Panc1 (cell line): ENCODE measurements around the gene ZNF521. TPM values are rescaled to one million over a fixed set of nuclear protein-coding genes. Genes with fewer than 3 reads are reported as not detected.

Source experiments
- ATAC-seq: fragments of 200-7000 bp; cut with Tn5 transposase; 2 replicates; pipeline ENCODE4 v1.9.1; 2020; ENCODE audit warnings: mild to moderate bottlenecking, moderate library complexity
- BruUV-seq: library from RNA; stranded (reverse); fragments of 400-500 nt; replicated peaks from 2 replicates; lab custom pipeline; 2021; lab: Mats Ljungman, UMichigan
- CTCF ChIA-PET: fragments of 300-600 bp; sonication (Branson Sonifier 250); formaldehyde crosslinking; loops from one replicate; lab custom pipeline; 2022; ENCODE audit warnings: antibody characterized with exemption; lab: Charles Lee
- POLR2A ChIA-PET: fragments of 300-600 bp; sonication (Branson Sonifier 250); formaldehyde crosslinking; loops from one replicate; lab custom pipeline; 2022; ENCODE audit warnings: antibody characterized with exemption; lab: Charles Lee
- DNase-seq: peaks from one replicate; pipeline ENCODE4 v3.0.0-alpha.2; 2010; ENCODE audit warnings: low read depth, low spot score
- H3K27ac ChIP-seq: 2 replicates; pipeline ENCODE4 v1.5.1; 2011; ENCODE audit warnings: mild to moderate bottlenecking, low read length, inconsistent platforms
- H3K27me3 ChIP-seq: fragments of 200-500 bp; sonication (Bioruptor generic); 2 replicates; pipeline ENCODE4 v1.6.0; 2014; ENCODE audit warnings: low read length, inconsistent platforms; ENCODE audit not compliant: control insufficient read depth, insufficient read depth
- H3K36me3 ChIP-seq: fragments of 200-500 bp; sonication (Bioruptor generic); 2 replicates; pipeline ENCODE4 v1.5.1; 2014; ENCODE audit warnings: inconsistent platforms, mild to moderate bottlenecking, low read length, moderate library complexity; ENCODE audit not compliant: control insufficient read depth, insufficient read depth
- H3K4me1 ChIP-seq: 2 replicates; pipeline ENCODE4 v1.5.1; 2011; ENCODE audit warnings: inconsistent platforms, mild to moderate bottlenecking, low read length, moderate library complexity; ENCODE audit not compliant: control insufficient read depth, insufficient read depth
- H3K4me3 ChIP-seq, 2 experiments: 2 replicates each; pipeline ENCODE4 v1.5.1; 2011 to 2012; ENCODE audit warnings: low read depth in 2 of 2, low read length in 2 of 2, mild to moderate bottlenecking in 2 of 2, inconsistent platforms in 1 of 2, moderate library complexity in 1 of 2
- H3K9me3 ChIP-seq: fragments of 200-500 bp; sonication (Bioruptor generic); 2 replicates; pipeline ENCODE4 v1.5.1; 2014; ENCODE audit warnings: low read depth, mild to moderate bottlenecking, inconsistent platforms, low read length, moderate library complexity; ENCODE audit not compliant: control insufficient read depth, insufficient read depth
- POLR2AphosphoS5 ChIP-seq: IDR thresholded peaks from 2 replicates; pipeline ENCODE4 v1.6.1; 2012; ENCODE audit warnings: mild to moderate bottlenecking, low read depth, low read length, moderate library complexity
- SIN3A ChIP-seq: IDR thresholded peaks from 2 replicates; pipeline ENCODE4 v1.6.1; 2012; ENCODE audit warnings: low read depth, mild to moderate bottlenecking, low read length, moderate library complexity, borderline replicate concordance; ENCODE audit not compliant: insufficient read depth
- TCF7L2 ChIP-seq: IDR thresholded peaks from 2 replicates; pipeline ENCODE4 v1.6.1; 2011; ENCODE audit warnings: mild to moderate bottlenecking, low read depth, low read length, inconsistent platforms
- in situ Hi-C: cut with HindIII; loops from 2 replicates; pipeline ENCODE4 v1.10.0; 2016; ENCODE audit warnings: low sequenced_read_pairs, low pct_unique_long_range_greater_than_20kb
- intact Hi-C: fragments of 100-400 bp; cut with micrococcal nuclease; formaldehyde crosslinking; loops from one replicate; pipeline ENCODE4 v1.10.0; 2022; ENCODE audit not compliant: unreplicated experiment
- total RNA-seq: library from RNA; stranded (reverse); gene quantifications from one replicate; pipeline ENCODE4 v1.2.1, GENCODE V29; 2021; ENCODE audit not compliant: unreplicated experiment
- TF ChIP-seq, protein P1 (sequence below): fragments of 450-650 bp; IDR thresholded peaks from 2 replicates; pipeline ENCODE4 v1.5.1; 2017; ENCODE audit warnings: mild to moderate bottlenecking
- TF ChIP-seq, protein P2 (sequence below), 2 experiments: IDR thresholded peaks; 2 replicates each; pipeline ENCODE4 v1.6.1; 2011 to 2012; ENCODE audit warnings: low read depth in 2 of 2, control low read depth in 1 of 2, low read length in 1 of 2, mild to moderate bottlenecking in 1 of 2, moderate library complexity in 1 of 2; ENCODE audit not compliant: insufficient read depth in 1 of 2

The ZNF521 gene
- total RNA-seq, 1 experiment from 2014 or later = 0.15 TPM

DNA sequence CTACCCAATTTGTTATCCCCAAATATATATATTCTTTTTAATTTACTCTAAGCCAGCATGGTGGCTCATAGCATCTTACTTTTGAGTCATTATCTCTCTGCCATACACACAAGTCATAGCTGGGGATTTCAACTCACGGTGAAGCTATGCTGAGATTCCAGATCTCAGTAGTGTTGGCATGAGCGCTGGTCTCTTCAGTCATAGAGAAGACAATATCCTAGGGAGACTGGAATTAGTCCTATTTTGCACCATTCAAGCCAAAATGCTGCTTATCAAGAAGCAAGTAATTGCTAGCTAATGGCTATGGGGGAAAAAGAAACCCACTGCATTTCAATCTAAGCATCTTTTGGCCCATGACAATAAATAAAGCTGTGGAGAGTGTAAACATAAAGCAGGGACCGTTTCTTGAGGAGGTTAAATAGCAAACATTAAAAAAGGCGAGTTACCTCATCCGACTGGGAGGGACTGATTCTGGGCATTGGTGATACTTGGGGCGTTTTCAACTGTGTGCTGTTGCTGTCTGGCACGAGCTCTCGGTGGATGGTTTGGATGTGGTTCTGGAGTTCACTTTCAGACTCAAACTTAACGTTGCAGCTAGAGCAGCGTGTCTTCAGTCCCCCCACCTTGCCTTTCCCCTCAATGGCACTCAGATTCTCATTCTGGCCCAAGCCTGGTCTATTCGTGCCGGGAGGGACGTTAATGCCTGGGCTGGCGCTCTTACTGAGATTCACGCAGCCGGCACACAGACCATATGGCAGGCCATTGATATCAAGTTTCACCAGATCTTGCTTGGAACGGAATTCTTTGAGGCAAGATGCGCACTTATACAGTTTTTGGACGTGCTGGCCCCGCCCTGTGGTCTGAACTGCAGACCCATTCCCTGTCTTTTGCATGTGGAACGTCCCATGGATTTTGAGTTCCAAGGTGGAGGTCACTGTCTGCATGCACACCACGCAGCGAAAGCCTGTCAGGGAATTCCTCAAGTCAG, 127.8 kb downstream of the ZNF521 start:
- in situ Hi-C loops = no loop called here
- H3K4me1 ChIP-seq = no peaks in the 10 kb centered on the region
- ATAC-seq (no peak), DNase-seq (no peak)
- ChIA-PET CTCF (no interaction called here), POLR2A (no interaction called here)
- TF ChIP-seq TCF7L2 (no peak), POLR2AphosphoS5 (no peak), SIN3A (no peak)
- TF ChIP-seq, protein P1, sequence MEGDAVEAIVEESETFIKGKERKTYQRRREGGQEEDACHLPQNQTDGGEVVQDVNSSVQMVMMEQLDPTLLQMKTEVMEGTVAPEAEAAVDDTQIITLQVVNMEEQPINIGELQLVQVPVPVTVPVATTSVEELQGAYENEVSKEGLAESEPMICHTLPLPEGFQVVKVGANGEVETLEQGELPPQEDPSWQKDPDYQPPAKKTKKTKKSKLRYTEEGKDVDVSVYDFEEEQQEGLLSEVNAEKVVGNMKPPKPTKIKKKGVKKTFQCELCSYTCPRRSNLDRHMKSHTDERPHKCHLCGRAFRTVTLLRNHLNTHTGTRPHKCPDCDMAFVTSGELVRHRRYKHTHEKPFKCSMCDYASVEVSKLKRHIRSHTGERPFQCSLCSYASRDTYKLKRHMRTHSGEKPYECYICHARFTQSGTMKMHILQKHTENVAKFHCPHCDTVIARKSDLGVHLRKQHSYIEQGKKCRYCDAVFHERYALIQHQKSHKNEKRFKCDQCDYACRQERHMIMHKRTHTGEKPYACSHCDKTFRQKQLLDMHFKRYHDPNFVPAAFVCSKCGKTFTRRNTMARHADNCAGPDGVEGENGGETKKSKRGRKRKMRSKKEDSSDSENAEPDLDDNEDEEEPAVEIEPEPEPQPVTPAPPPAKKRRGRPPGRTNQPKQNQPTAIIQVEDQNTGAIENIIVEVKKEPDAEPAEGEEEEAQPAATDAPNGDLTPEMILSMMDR = no peak
- TF ChIP-seq, protein P2, sequence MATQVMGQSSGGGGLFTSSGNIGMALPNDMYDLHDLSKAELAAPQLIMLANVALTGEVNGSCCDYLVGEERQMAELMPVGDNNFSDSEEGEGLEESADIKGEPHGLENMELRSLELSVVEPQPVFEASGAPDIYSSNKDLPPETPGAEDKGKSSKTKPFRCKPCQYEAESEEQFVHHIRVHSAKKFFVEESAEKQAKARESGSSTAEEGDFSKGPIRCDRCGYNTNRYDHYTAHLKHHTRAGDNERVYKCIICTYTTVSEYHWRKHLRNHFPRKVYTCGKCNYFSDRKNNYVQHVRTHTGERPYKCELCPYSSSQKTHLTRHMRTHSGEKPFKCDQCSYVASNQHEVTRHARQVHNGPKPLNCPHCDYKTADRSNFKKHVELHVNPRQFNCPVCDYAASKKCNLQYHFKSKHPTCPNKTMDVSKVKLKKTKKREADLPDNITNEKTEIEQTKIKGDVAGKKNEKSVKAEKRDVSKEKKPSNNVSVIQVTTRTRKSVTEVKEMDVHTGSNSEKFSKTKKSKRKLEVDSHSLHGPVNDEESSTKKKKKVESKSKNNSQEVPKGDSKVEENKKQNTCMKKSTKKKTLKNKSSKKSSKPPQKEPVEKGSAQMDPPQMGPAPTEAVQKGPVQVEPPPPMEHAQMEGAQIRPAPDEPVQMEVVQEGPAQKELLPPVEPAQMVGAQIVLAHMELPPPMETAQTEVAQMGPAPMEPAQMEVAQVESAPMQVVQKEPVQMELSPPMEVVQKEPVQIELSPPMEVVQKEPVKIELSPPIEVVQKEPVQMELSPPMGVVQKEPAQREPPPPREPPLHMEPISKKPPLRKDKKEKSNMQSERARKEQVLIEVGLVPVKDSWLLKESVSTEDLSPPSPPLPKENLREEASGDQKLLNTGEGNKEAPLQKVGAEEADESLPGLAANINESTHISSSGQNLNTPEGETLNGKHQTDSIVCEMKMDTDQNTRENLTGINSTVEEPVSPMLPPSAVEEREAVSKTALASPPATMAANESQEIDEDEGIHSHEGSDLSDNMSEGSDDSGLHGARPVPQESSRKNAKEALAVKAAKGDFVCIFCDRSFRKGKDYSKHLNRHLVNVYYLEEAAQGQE (IDR thresholded peaks at IDR 0.05; ENCODE audit: insufficient read depth in 1 of 2, low read depth in 2 of 2, low read length in 1 of 2) = no peak
- no peaks in the 10 kb centered on the region for H3K9me3 ChIP-seq
- no peaks in the 10 kb centered on the region; the same call in 1 of the 2 replicates for H3K27me3 ChIP-seq
- no peak overlapping the region for H3K4me3 ChIP-seq
- no TSS peak for BruUV-seq
- no peaks in the 10 kb centered on the region for H3K36me3 ChIP-seq
- intact Hi-C loops = no loop called here
- H3K27ac ChIP-seq = no peak overlapping the region

GRCh38 chr18:25223211-25223610, 128.8 kb downstream of the ZNF521 start:
- Histone ChIP-seq H3K4me1 (no peaks in the 10 kb centered on the region), H3K36me3 (no peaks in the 10 kb centered on the region), H3K27me3 (no peaks in the 10 kb centered on the region), H3K27ac (no peak overlapping the region), H3K4me3 (no peak overlapping the region), H3K9me3 (no peaks in the 10 kb centered on the region)
- no TSS peak for BruUV-seq
- DNase-seq (no peak), ATAC-seq (no peak)
- TF ChIP-seq SIN3A = no peak
- TF ChIP-seq, protein P2 (IDR thresholded peaks at IDR 0.05; ENCODE audit: insufficient read depth in 1 of 2, low read depth in 2 of 2, low read length in 1 of 2) = no peak
- TF ChIP-seq POLR2AphosphoS5 = no peak
- TF ChIP-seq, protein P1 = no peak
- in situ Hi-C loops (no loop called here), intact Hi-C loops (no loop called here)
- ChIA-PET CTCF (no interaction called here), POLR2A (no interaction called here)
